Measurements from ENCODE around the gene DUSP1.

- TF ChIP-seq POLR2A (IDR thresholded peaks at IDR 0.05): no peak
- TF ChIP-seq CTCF (IDR thresholded peaks at IDR 0.05): no peak
Observed at GRCh38 chr5:172791726-172792445, 20.9 kb upstream of the DUSP1 start.

Measured in testis (tissue), 2 donors.